ENCODE results near the gene CASP8.

DNA sequence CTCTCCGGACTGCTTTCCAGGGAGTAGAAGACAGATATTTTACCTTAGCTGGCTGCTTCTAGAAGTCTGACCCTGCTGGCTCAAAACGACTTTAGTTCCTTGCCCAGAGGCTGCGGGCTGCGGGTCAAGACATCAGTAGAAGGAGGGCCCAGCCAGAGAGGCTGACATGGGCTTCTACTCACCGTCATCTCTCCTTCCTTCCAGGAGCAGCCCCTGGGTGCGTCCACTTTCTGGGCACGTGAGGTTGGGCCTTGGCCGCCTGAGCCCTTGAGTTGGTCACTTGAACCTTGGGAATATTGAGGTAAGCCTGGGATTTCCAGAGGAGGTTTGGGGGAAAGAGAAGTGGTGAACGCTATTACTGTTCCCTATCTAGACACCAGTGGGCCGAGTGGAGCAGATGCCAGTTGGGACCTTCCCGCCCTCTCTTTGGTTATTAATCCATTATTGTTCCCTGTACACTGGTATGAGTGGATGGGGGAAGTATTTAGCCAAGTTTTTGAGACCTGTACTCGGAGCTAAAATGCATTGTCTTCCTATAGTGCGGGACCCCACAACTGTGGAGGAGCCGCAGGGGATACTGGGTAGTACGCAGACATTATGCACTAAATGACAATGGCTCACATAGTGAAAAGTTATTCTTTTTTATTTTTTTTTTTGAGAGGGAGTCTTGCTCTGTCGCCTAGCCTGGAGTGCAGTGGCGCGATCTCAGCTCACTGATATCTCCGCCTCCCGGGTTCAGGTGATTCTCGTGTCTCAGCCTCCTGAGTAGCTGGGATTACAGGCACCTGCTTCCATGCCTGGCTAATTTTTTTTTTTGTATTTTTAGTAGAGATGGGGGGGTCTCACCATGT, 26.3 kb upstream of the CASP8 start:
- no peak for TF ChIP-seq CTCF (IDR thresholded peaks at IDR 0.05)
- no peak for TF ChIP-seq EZH2 (IDR thresholded peaks at IDR 0.05)
- TF ChIP-seq EZH2phosphoT487 (IDR thresholded peaks at IDR 0.05): no peak
